IMR-90 (cell line): ENCODE results near the gene CPNE4. TPM values are rescaled to one million over a fixed set of nuclear protein-coding genes. Genes with fewer than 3 reads are reported as not detected.

Source experiments
- ATAC-seq: fragments of 200-7000 bp; cut with Tn5 transposase; 2 replicates; pipeline ENCODE4 v1.9.1; 2020; ENCODE audit warnings: low read depth, mild to moderate bottlenecking, moderate library complexity
- BruUV-seq: library from RNA; stranded (reverse); fragments of 400-500 nt; replicated peaks from 2 replicates; lab custom pipeline; 2021; lab: Mats Ljungman, UMichigan
- CTCF ChIA-PET: fragments of 300-600 bp; formaldehyde crosslinking; extraction: SDS; loops from one replicate; lab custom pipeline; 2021; ENCODE audit warnings: antibody characterized with exemption; lab: Yijun Ruan, JAX
- POLR2A ChIA-PET: fragments of 300-600 bp; sonication (Branson Sonifier 250); formaldehyde crosslinking; loops from one replicate; lab custom pipeline; 2022; ENCODE audit warnings: antibody characterized with exemption; ENCODE audit not compliant: unreplicated experiment; lab: Charles Lee
- DNase-seq: peaks from one replicate; pipeline ENCODE4 v3.0.0; 2013
- H2AFZ ChIP-seq: replicated peaks from 2 replicates; pipeline ENCODE3; 2013; ENCODE audit warnings: low read length, mild to moderate bottlenecking; ENCODE audit not compliant: poor library complexity
- H2AK5ac ChIP-seq: 2 replicates; pipeline ENCODE4 v1.6.1; 2013; ENCODE audit warnings: low read depth, low read length, inconsistent platforms
- H2AK9ac ChIP-seq: replicated peaks from 2 replicates; pipeline ENCODE3; 2013; ENCODE audit warnings: mild to moderate bottlenecking, low read depth, low read length, moderate library complexity; ENCODE audit not compliant: poor library complexity
- H2BK120ac ChIP-seq: 2 replicates; pipeline ENCODE4 v1.6.1; 2013; ENCODE audit warnings: low read depth, low read length, inconsistent platforms
- H2BK15ac ChIP-seq: 3 replicates; pipeline ENCODE4 v1.6.1; 2013; ENCODE audit warnings: low read depth, low read length, inconsistent platforms
- H2BK20ac ChIP-seq: 2 replicates; pipeline ENCODE4 v1.6.1; 2013; ENCODE audit warnings: low read depth, mild to moderate bottlenecking, inconsistent platforms, low read length, moderate library complexity
- H2BK5ac ChIP-seq: 2 replicates; pipeline ENCODE4 v1.6.1; 2013; ENCODE audit warnings: mild to moderate bottlenecking, low read depth, low read length, inconsistent platforms; ENCODE audit not compliant: poor library complexity, severe bottlenecking
- H3K14ac ChIP-seq: replicated peaks from 2 replicates; pipeline ENCODE4 v1.6.1; 2013; ENCODE audit warnings: low read depth, low read length, inconsistent platforms
- H3K18ac ChIP-seq: 2 replicates; pipeline ENCODE4 v1.6.1; 2013; ENCODE audit warnings: low read depth, low read length, control low read depth
- H3K23ac ChIP-seq: 2 replicates; pipeline ENCODE4 v1.6.1; 2013; ENCODE audit warnings: low read depth, low read length, inconsistent platforms
- H3K27ac ChIP-seq: 2 replicates; pipeline ENCODE4 v1.5.1; 2013; ENCODE audit warnings: mild to moderate bottlenecking, control low read depth, low read length; ENCODE audit not compliant: insufficient read depth
- H3K27me3 ChIP-seq: 2 replicates; pipeline ENCODE4 v1.6.1; 2013; ENCODE audit warnings: low read length; ENCODE audit not compliant: control insufficient read depth, insufficient read depth
- H3K36me3 ChIP-seq: 2 replicates; pipeline ENCODE4 v1.6.1; 2013; ENCODE audit warnings: low read length, mixed read lengths; ENCODE audit not compliant: control insufficient read depth, insufficient read depth
- H3K4ac ChIP-seq: 2 replicates; pipeline ENCODE4 v1.6.1; 2013; ENCODE audit warnings: low read depth, low read length, inconsistent platforms
- H3K4me1 ChIP-seq: 2 replicates; pipeline ENCODE4 v1.6.1; 2013; ENCODE audit warnings: low read length, mixed read lengths; ENCODE audit not compliant: control insufficient read depth, insufficient read depth
- H3K4me2 ChIP-seq: 2 replicates; pipeline ENCODE4 v1.6.1; 2013; ENCODE audit warnings: low read depth, mild to moderate bottlenecking, control low read depth, low read length, moderate library complexity
- H3K4me3 ChIP-seq: 2 replicates; pipeline ENCODE4 v1.5.1; 2013; ENCODE audit warnings: low read depth, mild to moderate bottlenecking, control low read depth, low read length, moderate library complexity; ENCODE audit not compliant: insufficient read depth
- H3K56ac ChIP-seq: 2 replicates; pipeline ENCODE4 v1.6.1; 2013; ENCODE audit warnings: low read length, inconsistent platforms; ENCODE audit not compliant: insufficient read depth; ENCODE audit errors: extremely low read depth
- H3K79me1 ChIP-seq, 2 experiments: 2 replicates each; pipeline ENCODE4 v1.6.1; 2013; ENCODE audit warnings: low read length in 2 of 2, inconsistent platforms in 1 of 2, low read depth in 1 of 2
- H3K9ac ChIP-seq: 2 replicates; pipeline ENCODE4 v1.6.1; 2013; ENCODE audit warnings: low read depth, low read length, control low read depth
- H3K9me1 ChIP-seq: 2 replicates; pipeline ENCODE4 v1.6.1; 2013; ENCODE audit warnings: low read length, inconsistent platforms; ENCODE audit not compliant: insufficient read depth
- H3K9me3 ChIP-seq: 2 replicates; pipeline ENCODE4 v1.6.1; 2013; ENCODE audit warnings: low read length; ENCODE audit not compliant: control insufficient read depth, insufficient read depth
- H4K20me1 ChIP-seq: 2 replicates; pipeline ENCODE4 v1.6.1; 2013; ENCODE audit warnings: low read length, inconsistent platforms; ENCODE audit not compliant: insufficient read depth
- H4K5ac ChIP-seq: 2 replicates; pipeline ENCODE4 v1.6.1; 2013; ENCODE audit warnings: mild to moderate bottlenecking, low read depth, low read length, control low read depth
- H4K8ac ChIP-seq, 2 experiments: 2 replicates each; pipeline ENCODE4 v1.6.1; 2013; ENCODE audit warnings: low read depth in 2 of 2, low read length in 2 of 2, control low read depth in 1 of 2, inconsistent platforms in 1 of 2
- H4K91ac ChIP-seq: 2 replicates; pipeline ENCODE4 v1.6.1; 2013; ENCODE audit warnings: low read depth, low read length, inconsistent platforms; ENCODE audit not compliant: insufficient read depth
- BHLHE40 ChIP-seq: fragments of 150-350 bp; IDR thresholded peaks from 2 replicates; pipeline ENCODE4 v1.6.1; 2016; ENCODE audit warnings: mild to moderate bottlenecking, low read depth, low read length
- MAFK ChIP-seq: IDR thresholded peaks from 2 replicates; pipeline ENCODE4 v1.6.1; 2012; ENCODE audit warnings: low read depth, low read length, improper control_type of control experiment
- MAZ ChIP-seq: IDR thresholded peaks from 2 replicates; pipeline ENCODE4 v1.6.1; 2012; ENCODE audit warnings: low read depth, mild to moderate bottlenecking, low read length, improper control_type of control experiment, moderate library complexity, borderline replicate concordance
- MXI1 ChIP-seq: IDR thresholded peaks from 2 replicates; pipeline ENCODE4 v1.6.1; 2012; ENCODE audit warnings: low read depth, mild to moderate bottlenecking, low read length, moderate library complexity, borderline replicate concordance
- NFE2L2 ChIP-seq: fragments of 150-350 bp; IDR thresholded peaks from 2 replicates; pipeline ENCODE4 v1.6.1; 2016; ENCODE audit warnings: low read depth, mild to moderate bottlenecking, low read length
- POLR2A ChIP-seq: IDR thresholded peaks from 2 replicates; pipeline ENCODE4 v1.6.1; 2012; ENCODE audit warnings: mild to moderate bottlenecking, low read depth, low read length
- RAD21 ChIP-seq: IDR thresholded peaks from 2 replicates; pipeline ENCODE4 v1.6.1; 2012; ENCODE audit warnings: low read length, improper control_type of control experiment
- RCOR1 ChIP-seq: IDR thresholded peaks from 2 replicates; pipeline ENCODE4 v1.6.1; 2012; ENCODE audit warnings: mild to moderate bottlenecking, low read length, improper control_type of control experiment; ENCODE audit not compliant: insufficient replicate concordance
- RFX5 ChIP-seq: IDR thresholded peaks from 2 replicates; pipeline ENCODE4 v1.8.0; 2012; ENCODE audit warnings: low read depth, mild to moderate bottlenecking, low read length, moderate library complexity
- SMC3 ChIP-seq: fragments of 150-350 bp; IDR thresholded peaks from 2 replicates; pipeline ENCODE4 v1.6.1; 2016; ENCODE audit warnings: low read depth, mild to moderate bottlenecking, antibody characterized with exemption, low read length, moderate library complexity
- WGBS, 2 experiments: methylation state at CpG; one replicate each; pipeline versions ENCODE4 v1.1.5 to v1.1.7; 2013; ENCODE audit warnings: missing lambda C conversion rate in 2 of 2; ENCODE audit not compliant: insufficient read length in 1 of 2; ENCODE audit errors: extremely low coverage in 2 of 2; 5-methylcytosine and 5-hydroxymethylcytosine counted together
- dilution Hi-C: fragments of 300-500 bp; cut with HindIII; formaldehyde crosslinking; loops from one replicate; pipeline ENCODE4 v1.14.3; 2018; ENCODE audit warnings: low sequenced_read_pairs; ENCODE audit not compliant: unreplicated experiment
- in situ Hi-C: fragments of 300-500 bp; cut with MboI; formaldehyde crosslinking; loops from 3 replicates; pipeline ENCODE4 v1.14.3; 2019; ENCODE audit warnings: low sequenced_read_pairs, inconsistent platforms, mixed read lengths
- intact Hi-C: fragments of 100-400 bp; cut with micrococcal nuclease; formaldehyde crosslinking; loops from 2 replicates; pipeline ENCODE4 v1.10.0; 2022
- polyA plus RNA-seq, 3 experiments: library from polyadenylated mRNA; depleted of rRNA; stranded (reverse); fragments of >200 nt; gene quantifications; 2 replicates each; pipeline ENCODE4 v1.2.3, GENCODE V29; 2012; ENCODE audit warnings: low replicate concordance in 1 of 3
- total RNA-seq: library from RNA; depleted of rRNA; stranded (reverse); fragments of >200 nt; gene quantifications from 2 replicates; pipeline ENCODE4 v1.2.3, GENCODE V29; 2012
- TF ChIP-seq, protein P1 (sequence below): conservative IDR thresholded peaks from 2 replicates; pipeline ENCODE4 v1.5.1; 2012; ENCODE audit warnings: mild to moderate bottlenecking, low read depth, low read length, improper control_type of control experiment
- TF ChIP-seq, protein P2 (sequence below): fragments of 150-350 bp; IDR thresholded peaks from 2 replicates; pipeline ENCODE4 v1.6.1; 2016; ENCODE audit warnings: low read depth, mild to moderate bottlenecking, low read length, moderate library complexity, borderline replicate concordance

The CPNE4 gene
- total and polyA plus RNA-seq, 2 of the 4 experiments (the other 2 are of a cell fraction), result not detected

DNA sequence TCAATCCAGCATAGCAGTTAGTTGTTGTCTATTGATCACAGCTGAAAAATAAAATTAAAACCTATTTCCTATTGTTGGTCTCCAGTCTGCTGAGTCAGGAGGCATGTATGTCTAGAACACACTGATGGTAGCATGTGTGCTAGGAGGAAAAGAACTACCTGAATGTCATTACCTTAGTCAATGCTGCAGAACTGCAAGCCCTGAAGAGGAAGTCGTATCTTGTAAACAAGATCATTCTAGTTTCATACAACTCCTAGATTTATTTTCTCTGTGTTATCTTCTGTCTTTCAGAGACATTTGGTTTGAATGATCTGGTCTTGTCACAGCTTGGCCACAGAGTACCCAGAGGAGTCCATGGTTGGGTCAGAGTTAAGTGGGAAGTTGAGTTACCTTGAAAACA, 422.1 kb downstream of the CPNE4 start:
- H3K36me3 ChIP-seq, result no peaks in the 10 kb centered on the region
- no peaks in the 10 kb centered on the region for H3K79me1 ChIP-seq
- H3K18ac ChIP-seq, result no peak overlapping the region
- H3K4me2 ChIP-seq, result no peak overlapping the region
- dilution Hi-C loops (no loop called here), in situ Hi-C loops (no loop called here), intact Hi-C loops (no loop called here)
- no peak overlapping the region for H3K23ac ChIP-seq
- H2BK20ac ChIP-seq, result no peak overlapping the region
- H2AK5ac ChIP-seq, result no peak overlapping the region
- H3K4ac ChIP-seq, result no peak overlapping the region
- no peak overlapping the region for H2BK5ac ChIP-seq
- H4K8ac ChIP-seq, result no peak overlapping the region
- ATAC-seq (no peak), DNase-seq (no peak)
- no peak overlapping the region for H2AK9ac ChIP-seq
- no peaks in the 10 kb centered on the region for H3K27me3 ChIP-seq
- BruUV-seq, result no TSS peak
- H4K91ac ChIP-seq, result no peak overlapping the region
- H4K5ac ChIP-seq, result no peak overlapping the region
- H3K27ac ChIP-seq, result no peak overlapping the region
- H2AFZ ChIP-seq, result no peak overlapping the region
- H2BK120ac ChIP-seq, result no peak overlapping the region
- ChIA-PET CTCF (no interaction called here), POLR2A (no interaction called here)
- H4K20me1 ChIP-seq, result no peaks in the 10 kb centered on the region
- no peak overlapping the region for H3K14ac ChIP-seq
- H3K9me1 ChIP-seq, result no peaks in the 10 kb centered on the region
- no peak overlapping the region for H3K4me3 ChIP-seq
- no peaks in the 10 kb centered on the region for H3K4me1 ChIP-seq
- TF ChIP-seq, protein P1, sequence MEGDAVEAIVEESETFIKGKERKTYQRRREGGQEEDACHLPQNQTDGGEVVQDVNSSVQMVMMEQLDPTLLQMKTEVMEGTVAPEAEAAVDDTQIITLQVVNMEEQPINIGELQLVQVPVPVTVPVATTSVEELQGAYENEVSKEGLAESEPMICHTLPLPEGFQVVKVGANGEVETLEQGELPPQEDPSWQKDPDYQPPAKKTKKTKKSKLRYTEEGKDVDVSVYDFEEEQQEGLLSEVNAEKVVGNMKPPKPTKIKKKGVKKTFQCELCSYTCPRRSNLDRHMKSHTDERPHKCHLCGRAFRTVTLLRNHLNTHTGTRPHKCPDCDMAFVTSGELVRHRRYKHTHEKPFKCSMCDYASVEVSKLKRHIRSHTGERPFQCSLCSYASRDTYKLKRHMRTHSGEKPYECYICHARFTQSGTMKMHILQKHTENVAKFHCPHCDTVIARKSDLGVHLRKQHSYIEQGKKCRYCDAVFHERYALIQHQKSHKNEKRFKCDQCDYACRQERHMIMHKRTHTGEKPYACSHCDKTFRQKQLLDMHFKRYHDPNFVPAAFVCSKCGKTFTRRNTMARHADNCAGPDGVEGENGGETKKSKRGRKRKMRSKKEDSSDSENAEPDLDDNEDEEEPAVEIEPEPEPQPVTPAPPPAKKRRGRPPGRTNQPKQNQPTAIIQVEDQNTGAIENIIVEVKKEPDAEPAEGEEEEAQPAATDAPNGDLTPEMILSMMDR, result no peak
- no peak for TF ChIP-seq RFX5
- no peak for TF ChIP-seq RAD21
- TF ChIP-seq MXI1, result no peak
- TF ChIP-seq MAZ, result no peak
- TF ChIP-seq MAFK, result no peak
- no peak for TF ChIP-seq SMC3
- TF ChIP-seq POLR2A, result no peak
- no peak for TF ChIP-seq RCOR1
- TF ChIP-seq, protein P2, sequence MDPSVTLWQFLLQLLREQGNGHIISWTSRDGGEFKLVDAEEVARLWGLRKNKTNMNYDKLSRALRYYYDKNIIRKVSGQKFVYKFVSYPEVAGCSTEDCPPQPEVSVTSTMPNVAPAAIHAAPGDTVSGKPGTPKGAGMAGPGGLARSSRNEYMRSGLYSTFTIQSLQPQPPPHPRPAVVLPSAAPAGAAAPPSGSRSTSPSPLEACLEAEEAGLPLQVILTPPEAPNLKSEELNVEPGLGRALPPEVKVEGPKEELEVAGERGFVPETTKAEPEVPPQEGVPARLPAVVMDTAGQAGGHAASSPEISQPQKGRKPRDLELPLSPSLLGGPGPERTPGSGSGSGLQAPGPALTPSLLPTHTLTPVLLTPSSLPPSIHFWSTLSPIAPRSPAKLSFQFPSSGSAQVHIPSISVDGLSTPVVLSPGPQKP, result no peak
- TF ChIP-seq NFE2L2, result no peak
- TF ChIP-seq BHLHE40, result no peak
- no peak overlapping the region for H3K56ac ChIP-seq
- H3K9me3 ChIP-seq, result no peaks in the 10 kb centered on the region
- no peak overlapping the region for H2BK15ac ChIP-seq
- no CpG with 5 or more reads among the region's 1 CpG for WGBS, 2 experiments
- no peak overlapping the region for H3K9ac ChIP-seq
